Hematopoietic multipotent progenitor cell treated with erythropoietin and hydrocortisone succinate and interleukin-3 and kit ligand, for 15 days (in vitro differentiated cells): ENCODE results near the gene MAGI2.
"Not testable (repeated sequence)": the region's sequence is repeated elsewhere in the genome, so short reads cannot be mapped to it uniquely, and the experiment has no call there.

Source experiments
- DNase-seq: peaks from one replicate; pipeline ENCODE4 v3.0.0-alpha.2; 2015; ENCODE audit warnings: low spot score

Gene MAGI2

DNA sequence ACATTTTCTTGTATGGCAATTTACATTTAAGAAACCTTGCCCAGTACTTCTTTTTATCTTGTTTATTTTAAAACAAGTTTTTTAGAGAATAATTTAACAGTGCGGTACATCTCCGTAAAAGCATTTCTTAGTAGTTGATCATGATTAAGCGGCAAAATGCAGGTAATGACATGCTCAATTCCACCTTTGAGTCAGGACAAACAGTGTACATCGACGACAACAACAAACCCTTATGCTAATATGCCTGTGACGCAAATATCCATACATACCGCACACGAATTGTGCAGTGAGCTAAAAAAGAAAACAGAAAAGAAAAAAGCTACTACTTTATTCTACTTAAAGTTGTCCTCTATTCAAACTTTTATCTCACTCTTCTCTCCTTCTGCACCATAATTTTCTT is 1.9 kb downstream of the MAGI2 start:
- no peak for DNase-seq

DNA sequence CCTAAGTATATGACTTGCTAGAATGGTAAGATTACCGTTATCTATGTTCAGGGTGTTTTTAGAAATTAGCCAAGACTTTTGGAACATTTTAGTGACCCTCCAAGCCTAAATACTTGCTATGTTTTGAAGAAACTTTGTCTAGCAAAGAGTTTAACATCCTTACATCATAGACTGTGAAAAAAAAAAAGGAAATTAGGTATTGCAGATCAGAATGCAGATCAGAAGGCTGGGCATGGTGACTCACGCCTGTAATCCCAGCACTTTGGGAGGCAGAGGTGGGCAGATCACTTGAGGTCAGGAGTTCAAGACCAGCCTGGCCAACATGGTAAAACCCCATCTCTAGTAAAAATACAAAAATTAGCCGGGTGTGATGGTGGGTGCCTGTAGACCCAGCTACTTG is 10.7 kb downstream of the MAGI2 start:
- not testable (repeated sequence) for DNase-seq

DNA sequence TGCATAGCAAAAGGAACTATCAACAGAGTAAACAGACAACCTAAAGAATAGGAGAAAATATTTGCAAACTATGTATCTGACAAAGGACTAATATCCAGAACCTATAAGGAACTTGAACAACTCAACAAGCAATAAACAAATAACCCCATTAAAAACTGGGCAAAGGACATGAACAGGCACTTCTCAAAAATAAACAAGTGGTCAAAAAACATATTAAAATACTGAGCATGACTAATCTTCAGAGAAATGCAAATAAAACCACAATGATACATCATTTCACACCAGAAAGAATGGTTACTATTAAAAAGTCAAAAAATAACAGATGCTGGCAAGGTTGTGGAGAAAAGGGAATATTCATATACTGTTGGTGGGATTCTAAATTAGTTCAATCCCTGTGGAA is 17.1 kb downstream of the MAGI2 start:
- DNase-seq = no peak

DNA sequence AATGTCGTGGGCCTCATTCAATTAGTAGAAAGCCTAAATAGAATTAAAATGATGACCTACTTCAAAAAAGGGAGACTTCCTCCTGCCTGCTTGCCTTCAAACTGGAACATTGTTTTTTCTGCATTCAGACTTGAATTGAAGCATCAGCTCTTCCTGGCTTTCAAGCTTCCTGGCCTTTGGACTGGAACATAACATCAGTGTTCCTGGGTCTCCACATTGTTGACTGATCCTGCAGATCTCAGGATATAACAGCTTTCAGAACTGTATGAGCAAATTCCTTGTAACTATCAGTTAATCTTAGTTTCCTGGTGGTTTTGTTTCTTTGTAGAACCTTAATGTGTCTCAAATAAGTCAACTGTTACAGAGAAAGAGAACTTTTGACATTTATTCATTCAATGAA is 18.6 kb downstream of the MAGI2 start:
- no peak for DNase-seq

DNA sequence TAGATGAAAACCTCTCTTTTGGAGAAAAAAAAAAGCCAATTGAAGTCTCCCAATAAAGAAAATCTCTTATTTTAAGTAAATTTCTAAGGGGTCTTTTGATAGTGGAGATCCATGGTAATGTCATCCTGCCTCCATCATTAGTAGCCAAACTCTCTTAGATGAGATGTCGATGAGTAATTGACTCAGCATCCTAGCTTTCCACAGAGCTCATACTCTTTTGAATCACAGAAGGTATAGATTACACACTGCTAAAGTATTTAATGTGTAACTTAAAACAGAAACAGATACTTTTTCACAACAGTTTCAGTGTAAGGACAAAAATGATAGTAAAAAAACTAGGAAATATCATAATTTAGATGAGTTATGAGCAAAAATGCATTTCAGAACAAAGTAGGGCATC is 19.4 kb downstream of the MAGI2 start:
- DNase-seq = no peak

DNA sequence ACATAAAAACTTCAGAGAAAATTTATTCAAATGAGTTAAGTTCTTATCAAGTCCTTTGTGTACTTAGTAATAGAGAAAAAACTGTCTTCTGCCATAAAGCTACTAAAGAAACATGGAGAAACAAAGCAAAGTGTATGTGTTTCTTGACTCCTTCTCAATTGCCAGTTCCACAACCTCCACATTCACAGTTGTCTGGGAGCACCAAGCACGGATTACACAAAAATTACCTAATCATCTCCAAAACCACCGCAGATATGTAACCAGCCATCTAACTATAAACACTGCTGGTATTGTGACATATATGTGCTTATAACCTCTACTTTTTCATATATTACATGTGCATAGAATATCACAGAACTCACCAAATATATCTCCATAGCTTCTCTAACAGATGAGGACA is 23.1 kb downstream of the MAGI2 start:
- DNase-seq = no peak

DNA sequence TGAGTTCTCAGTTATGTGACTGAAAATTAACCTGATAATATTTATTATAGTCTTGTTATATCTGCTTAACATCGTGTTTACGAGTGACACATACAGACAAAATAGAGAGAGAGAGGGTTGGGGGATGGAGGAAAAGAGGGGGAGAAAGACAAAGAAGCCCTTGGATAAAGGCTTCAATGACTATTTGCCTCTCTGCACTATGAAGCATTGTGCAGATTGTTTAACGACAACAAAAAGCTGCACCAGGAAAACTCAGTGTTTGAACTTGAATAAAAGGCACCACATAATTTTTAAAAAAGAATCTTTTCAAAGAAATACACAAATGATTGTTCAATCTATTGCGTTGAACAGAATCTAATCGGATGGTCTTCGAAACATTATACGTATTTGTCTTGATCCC is 27.8 kb downstream of the MAGI2 start:
- no peak for DNase-seq

DNA sequence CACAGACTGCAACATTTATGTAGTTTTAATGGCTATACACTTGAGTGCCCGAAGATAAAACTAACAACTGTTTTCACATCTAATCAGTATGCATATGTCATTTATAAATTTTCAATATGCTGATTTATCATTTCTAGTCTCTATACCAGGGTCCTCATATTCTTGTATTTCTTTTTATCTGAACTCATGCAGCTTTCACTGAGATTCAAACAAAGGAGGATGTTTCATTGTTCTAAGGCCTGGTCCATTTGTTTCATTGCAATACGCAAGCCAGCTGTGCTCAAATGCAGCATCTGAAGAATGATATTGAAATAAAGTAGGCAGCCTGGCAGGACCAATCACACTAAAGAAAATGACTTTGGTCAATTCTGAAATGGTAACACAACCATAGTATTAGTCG is 31.7 kb downstream of the MAGI2 start:
- no peak for DNase-seq

DNA sequence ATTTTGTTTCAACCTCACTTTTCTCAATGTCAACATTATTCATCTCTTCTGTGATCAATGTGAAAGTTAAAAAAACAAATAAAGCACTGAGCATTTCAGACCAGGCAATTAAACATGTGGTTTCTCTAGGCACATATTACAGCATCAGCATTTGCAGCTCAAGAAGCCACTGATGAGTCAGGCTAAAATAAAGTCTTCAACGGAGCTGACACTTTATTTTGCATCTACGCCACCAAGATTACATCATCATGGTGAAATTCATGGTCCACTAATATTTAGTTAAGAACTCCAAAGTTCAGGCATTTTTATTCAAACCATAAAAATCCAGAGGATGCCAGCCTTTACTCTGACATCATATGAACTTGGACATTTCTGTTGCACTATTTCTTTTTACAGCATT is 33.0 kb downstream of the MAGI2 start:
- no peak for DNase-seq

DNA sequence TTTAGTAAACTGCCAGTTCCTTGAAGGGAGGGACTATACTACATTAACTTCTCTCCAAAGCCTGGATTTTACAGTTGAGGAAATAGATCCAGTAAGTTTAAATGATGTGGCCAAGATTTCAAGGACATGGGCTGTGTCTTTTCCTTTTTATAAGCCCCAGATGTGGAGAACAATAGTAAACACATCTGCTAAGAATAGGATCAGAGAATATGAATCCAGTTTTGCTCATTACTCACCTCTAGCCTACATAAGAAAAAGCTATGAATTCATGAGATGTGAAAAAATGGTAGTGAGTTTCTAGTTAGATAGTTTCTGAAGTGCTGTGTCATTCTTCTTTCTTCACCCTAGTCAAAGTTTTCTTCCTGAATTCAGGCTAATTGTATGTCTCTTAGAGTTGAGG is 38.6 kb downstream of the MAGI2 start:
- no peak for DNase-seq

DNA sequence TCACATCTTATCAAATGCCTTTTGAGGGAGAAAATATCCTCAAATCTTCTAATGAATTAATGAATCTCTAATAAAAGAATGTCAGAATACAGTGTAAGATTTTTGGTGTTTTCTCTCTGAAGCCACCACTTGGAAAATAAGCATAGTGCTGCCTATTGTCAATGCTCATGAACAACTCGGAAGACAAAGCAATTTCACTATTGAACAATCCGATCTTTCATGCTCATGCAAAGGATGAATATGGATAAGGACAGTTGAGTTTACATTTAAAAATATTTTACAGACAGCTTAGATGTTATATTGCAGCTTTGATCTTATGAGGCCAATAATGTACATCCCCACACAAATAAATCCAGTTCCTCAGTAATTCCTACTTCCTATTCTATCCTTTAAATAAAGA is 40.6 kb downstream of the MAGI2 start:
- no peak for DNase-seq

DNA sequence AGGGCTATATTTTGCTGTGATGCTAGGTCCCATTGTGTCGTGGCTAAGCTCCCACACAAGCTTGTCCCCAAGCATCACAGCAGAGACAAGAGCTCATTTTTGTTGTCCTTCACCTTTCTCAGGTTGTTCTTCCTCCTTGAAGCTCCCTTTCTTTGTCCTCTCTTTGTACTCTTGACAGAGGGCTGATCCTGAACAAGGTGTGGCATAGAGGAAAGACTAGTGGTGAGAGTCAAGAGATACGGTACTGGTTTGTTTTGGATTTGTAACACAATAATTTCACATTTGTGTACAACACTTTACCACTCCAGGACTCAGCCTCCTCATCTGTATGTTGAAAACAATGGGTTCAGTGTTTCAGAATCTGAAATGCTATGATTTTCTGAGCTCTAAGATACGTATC is 41.0 kb downstream of the MAGI2 start:
- DNase-seq = no peak

DNA sequence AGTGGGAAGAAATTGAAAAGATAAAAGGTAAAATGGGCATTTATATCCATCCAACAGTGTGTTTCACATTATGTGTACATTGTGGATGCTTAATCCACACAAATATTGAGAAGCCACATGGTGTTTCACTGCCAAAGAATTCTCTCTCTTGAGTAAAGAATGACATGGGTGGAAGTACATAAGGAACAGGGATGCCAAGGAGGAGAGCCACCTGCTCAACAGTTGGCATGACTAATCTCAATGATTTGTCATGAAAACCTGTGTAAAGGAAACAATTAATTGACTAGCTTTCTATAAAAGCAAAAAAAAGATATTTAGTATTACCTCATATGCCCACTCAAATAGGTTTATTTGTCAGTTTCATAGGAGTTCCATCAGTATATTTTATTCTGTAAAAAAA is 43.1 kb downstream of the MAGI2 start:
- no peak for DNase-seq

DNA sequence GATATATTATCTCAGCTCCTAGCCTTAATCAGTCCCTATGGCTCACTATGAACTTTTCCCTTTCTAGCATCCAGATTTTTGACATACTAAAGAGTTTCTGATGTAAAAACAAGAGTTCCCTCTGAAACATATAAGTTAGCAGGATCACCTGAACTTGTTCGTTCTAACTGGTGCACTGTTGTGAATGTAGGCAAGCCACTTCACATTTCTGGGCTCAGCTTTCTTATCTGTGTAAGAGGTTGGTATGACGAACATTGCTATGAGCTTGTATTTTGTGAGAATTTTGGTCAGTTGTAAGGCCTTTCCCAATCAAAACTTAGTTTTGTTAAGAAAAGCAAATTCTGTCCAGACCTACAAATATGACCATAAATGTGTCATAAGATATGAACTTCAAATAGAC is 46.1 kb downstream of the MAGI2 start:
- DNase-seq = no peak

DNA sequence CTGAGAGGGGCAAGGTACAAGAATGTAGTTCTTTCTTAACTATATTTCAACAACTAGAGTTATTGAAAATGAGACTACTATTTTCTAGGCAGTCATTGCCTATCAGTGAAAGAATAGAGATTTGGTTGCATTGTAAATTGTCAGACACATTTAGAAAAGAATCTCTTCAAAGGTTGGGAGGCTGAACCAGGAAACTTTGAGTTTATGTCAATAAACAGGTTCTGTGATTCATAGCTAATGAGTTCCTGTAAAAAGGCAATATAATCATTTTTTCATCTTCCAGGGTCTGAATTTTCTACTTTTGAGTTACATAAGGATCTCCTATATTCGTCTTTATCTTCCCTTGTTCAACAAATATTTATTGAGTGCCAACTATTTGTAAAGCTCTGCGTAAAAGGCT is 47.1 kb downstream of the MAGI2 start:
- DNase-seq = no peak

DNA sequence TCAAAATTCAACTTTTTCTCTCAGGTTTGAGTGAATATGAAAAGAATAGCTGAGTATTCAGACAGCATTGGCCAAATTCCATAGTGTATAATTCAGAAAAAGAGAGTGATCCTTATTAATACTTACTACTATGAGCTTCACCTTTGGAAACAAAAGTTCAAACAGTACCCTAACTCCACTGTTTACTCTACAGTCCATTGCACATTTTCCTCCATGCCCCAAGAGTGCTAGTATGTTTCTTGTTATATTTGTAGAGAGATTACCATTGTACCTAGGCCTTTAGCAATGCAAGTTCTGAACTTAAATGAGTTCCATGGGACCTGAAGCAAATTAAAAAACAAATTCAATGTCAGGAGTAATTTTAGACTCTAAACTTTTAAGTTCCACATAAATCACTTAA is 48.1 kb downstream of the MAGI2 start:
- DNase-seq = no peak

DNA sequence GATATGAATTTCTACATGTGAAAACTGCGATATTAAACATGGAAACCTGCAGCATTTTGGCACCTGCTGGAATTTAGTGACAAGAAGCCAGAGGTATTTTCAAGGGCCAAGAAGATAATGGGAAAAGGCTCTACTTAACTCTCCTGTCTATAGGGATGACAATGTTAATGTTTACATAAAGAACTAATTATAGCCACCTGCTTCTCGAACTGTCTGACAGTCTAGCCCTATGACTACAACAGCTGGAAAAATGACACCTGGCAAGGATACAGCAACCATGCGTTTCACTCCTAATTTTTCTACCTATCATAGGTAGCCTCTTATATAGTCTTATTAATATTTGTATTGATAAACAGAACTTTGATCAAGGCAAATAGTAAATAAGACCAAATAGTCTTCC is 49.6 kb downstream of the MAGI2 start:
- no peak for DNase-seq

DNA sequence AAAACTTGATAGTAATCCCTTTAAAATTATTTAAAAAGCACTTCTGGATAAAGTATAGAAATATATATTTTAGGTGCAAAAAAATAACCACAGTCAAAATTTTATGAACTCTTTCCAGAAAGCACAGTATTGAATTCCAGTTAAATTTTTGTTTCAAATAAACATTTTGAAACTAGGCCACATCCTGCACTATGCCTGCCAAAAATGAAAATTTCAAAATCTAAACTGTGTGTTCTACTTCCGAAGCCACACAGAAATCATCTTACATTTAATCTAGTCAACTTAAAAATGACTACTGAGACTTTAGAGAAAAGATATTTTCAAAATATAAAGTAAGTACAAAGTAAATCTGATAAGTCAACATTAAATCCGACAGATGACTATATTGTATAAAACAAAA is 50.0 kb downstream of the MAGI2 start:
- no peak for DNase-seq

DNA sequence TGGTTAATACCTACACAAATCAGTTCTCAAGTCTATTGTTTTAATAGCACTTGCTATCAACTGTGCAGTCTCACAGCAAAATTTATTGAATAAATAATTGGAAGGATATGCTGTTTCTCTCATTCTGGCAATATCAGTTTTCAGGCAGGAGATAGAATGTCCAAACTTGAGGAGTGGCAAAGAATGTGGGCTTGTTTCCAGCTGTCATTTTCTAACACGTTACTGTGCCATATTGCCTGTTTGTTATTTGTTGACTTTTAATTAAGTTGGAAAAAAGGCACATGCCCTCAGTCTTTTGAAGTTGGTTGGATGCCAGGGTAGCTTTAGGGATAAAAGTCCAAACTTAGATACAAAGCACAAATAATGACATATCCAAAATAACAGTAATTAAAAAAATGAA is 52.2 kb downstream of the MAGI2 start:
- no peak for DNase-seq

DNA sequence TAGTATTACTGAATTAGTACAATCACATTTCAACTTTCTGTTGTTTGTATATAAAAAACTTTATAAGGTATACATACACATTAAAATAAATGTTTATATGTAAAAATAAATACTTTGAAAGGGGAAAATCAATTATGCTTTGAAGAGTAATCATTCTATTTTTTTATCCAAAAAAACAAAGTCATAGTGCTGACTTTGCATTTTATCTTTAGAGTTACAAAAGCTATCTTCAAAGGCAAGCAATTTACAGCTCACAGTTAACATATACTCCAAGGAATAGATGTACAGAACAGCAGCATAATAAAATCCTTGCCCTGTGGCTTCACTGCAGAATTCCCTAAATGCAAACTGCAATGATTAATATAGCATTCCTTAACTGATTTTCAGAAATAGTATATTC is 53.2 kb downstream of the MAGI2 start:
- DNase-seq = no peak

DNA sequence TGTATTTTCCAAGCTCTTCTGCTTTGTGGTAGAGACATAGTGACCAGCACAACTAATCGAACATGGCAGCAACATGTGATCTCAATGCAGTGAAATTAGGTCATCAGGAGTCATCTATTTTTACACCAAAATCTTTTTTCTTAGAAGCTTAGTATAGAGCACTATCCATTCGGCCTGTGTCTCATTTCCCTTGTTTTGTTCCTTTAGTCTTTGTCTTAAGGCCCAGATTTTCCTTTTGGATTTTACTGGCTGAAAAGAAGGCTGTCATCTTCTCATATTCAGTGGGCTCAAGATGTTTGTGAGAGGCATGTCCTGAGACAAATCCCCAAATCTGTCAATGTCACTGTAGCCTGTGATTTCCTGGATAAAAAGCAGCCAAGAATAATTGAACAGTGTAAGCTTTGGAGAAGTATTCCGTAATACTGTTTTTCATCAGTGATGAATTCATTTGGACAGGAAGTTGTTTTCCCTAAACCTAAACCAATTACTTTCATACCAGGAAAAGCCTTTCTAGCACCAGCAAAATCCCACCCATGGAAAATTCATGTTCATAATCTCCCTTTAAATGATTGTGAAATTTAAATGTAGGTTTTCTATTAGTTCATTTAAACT is 55.2 kb downstream of the MAGI2 start:
- no peak for DNase-seq

DNA sequence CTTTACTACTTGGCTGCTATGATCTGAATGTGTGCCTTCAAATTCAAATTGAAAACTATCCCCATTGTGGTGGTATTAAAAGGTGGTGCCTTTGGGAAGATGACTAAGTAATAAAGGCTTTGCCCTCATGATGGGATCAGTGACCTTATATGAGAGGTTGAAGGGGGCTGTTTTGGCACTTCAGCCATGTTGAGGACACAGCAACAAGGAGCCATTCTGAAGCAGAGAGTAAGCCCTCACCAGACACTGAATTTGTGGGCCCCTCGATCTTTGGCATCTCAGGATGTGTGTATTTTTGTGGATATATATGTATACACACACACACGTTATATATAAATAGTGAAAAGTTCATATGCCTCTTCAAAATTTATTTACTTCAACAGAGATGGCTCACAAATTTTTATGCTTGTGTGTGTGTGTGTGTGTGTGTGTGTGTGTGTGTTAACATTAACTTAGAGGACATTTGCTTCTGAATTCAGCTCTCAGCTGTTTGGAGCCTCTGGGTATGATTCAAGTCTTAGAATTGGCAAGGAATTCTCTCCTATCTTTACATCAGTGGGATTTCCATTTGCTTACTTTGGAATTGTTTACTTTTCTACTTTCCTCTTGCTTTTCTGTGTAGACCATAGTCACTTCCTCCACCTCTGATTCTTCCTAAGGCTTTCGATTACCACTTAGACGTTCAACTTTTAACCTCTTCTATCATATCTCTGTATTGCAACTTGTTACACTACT is 66.6 kb downstream of the MAGI2 start:
- DNase-seq = no peak

DNA sequence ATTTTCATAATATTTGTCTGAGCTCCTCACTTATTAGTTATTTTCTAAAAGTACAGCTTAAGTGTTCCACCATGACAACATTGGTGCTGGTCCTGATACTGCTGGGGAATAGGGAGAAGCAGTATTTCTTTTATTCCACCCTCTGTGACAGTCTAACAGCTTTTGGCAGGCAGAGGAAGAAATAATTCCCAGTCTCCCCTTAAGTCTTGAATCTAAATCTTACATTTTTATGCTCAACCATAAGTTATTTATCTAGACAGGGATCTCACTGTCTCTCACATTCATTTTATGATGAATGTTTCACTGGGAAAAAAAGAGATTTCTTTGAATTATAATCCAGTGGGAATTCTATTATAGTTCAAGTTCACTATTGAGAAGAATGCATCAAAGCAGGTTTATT is 71.5 kb downstream of the MAGI2 start:
- DNase-seq = no peak

DNA sequence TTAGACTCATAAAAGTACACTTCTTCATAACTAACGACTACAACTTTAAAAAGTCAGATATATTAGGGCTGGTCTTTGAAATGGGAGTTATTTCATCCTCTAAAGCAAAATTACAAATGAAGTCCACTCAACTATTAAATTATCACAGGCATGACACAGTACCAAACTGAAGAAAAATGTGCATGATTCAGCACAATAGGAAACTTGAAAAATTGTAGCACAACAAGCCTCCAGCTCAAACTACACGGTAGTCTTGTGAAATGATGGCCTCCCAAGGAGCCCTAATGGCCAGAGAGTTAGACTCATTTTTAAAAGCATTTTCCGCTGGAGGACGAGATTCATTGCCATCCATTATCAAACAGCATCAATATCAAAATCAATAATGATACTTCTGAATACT is 76.4 kb downstream of the MAGI2 start:
- no peak for DNase-seq
